GM12892 (cell line): Measurements from ENCODE around the gene LAMA5.

Experiments
- POLR2A ChIP-seq: IDR thresholded peaks from 2 replicates; pipeline ENCODE4 v1.6.1; 2011; ENCODE audit warnings: low read depth, low read length, control low read depth
- TAF1 ChIP-seq: IDR thresholded peaks from 2 replicates; pipeline ENCODE4 v1.6.1; 2011; ENCODE audit warnings: low read depth, mild to moderate bottlenecking, control low read depth, low read length, borderline replicate concordance

DNA sequence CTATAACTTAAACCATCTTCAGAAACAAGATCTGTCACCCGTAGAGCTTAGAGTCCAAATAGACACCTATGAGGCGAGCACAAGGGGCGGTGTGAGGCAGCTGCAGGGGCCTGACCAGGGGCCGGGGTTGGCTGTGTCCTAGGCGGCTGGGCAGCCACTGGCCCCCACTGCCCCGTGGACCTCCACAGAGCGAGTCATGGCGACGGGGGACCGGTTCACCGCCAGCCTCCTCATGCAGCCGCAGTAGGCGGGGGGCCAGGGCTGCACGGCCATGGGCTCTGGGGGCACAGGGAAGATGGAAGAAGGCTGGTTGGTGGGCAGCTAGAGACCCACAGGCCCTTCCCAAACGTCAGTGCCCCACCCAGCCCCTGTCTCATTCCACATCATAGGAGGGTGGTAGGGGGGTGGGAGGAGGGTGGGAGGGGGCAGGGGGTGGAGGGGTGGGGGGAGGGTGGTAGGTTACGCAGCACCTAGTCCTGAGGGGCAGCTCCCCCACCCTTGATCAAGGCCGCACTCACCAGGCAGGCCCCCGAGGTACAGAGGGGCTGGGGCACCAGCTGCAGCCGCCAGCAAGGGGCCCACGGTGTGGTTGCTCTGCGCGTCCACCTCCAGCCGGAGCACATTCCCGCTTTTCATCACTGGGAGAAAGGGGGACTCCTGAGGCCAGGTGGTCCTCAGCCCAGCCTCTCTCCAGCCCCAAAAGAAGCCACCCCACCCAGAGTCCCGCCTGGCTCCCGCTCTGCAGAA is 57.7 kb downstream of the LAMA5 start:
- TF ChIP-seq TAF1 (no peak), POLR2A (no peak; the same call in 1 of the 2 replicates)
